HS-5 (cell line): Measurements from ENCODE around the gene PKP4.

Experiments
- DNase-seq: peaks from one replicate; pipeline ENCODE4 v3.0.0-alpha.2; 2012; ENCODE audit warnings: low read depth

The PKP4 gene

DNA sequence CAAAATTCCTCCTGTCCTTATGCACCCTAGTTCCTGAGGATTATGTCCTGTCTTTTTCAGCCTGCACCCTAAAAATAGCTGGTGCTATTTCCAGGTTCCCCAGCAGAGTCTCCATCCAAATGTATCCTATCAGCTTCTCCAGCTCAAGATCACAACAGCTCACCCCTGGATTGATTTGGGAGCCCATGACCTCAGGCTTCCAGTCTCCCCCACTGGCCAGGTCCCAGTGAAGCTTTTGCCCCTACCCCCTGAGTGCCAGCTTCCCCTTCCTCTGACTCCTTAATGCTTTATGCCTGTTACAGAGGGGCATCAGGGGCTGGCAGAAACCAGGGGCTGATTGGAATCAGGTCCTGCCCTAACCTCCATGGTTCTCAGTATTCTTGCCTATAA, 261.4 kb downstream of the PKP4 start:
- no peak for DNase-seq

DNA sequence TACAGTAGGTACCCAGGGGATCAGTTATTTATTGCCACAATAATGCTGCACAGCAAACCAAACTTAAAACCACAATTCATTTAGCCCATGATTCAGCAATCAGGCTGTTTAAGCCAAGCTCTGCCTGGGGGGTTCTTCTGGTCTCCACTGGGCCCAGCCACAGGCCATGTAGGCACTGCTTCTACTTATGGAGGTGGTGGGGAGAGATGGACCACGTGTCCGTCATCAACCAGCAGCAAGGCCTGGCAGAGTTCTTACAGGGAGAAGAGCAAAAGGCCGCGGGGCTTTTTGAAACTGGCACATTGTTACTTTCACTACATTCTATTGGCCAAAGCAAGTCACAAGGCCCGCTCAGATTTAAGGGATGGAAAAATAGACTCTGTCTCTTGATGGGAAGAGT, 262.1 kb downstream of the PKP4 start:
- no peak for DNase-seq

DNA sequence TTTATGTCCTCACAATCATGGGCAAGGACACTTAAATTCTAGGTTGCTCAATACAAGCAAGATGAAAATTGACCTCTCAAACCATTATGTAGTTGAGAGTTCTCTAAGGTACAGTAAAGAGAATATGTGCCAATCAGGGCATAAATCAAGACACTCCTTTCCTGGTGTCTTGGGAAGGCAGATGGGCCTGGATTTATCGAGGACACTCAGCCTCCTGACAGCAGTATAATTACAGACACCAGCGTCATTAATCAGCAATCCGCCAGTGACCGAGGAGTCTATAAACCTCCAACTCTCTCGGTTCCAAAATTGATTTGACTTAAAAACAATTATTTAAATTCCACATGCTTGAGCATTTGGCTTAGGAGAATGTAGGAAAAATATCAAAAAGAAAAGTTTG, 262.7 kb downstream of the PKP4 start:
- no peak for DNase-seq

DNA sequence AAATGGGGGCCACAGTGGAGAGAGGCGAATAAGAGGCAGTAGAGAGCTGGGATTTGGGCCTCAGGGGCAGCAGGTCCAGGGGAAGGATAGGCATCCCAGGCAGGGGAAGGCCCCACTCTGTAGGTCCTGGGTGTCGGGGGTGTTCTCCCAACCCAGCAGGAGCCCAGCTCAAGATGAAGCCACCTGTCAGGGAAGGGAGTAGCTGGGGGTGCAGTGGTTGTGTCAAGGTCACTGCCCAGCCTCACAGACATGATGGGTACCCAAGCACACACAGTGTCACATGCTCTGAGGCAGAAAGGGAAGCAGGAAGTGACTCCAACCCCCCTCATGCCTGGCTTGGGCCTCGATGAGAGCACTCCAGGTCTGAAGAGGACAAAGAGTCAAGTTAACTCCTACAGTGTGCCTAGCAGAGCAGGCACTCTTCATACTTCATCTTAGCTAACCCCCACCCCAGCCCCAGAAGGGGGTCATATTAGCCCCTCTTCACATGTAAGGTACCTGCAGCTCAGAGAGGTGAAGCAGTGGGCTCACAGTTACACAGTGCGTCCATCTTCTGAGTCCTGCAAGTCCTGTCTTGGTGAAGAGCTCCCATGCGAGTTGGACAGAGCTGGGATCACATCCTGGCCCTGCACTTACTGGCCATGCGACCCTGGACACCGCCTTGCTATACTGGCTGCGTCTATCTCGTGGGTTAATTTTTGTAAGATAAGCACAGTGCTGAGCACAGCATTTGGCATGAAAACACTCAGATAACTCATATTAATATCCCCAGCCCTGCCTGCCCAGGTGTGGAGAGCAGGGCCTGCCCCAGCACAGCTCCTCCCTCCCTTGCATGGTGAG, 265.7 kb downstream of the PKP4 start:
- DNase-seq = no peak

DNA sequence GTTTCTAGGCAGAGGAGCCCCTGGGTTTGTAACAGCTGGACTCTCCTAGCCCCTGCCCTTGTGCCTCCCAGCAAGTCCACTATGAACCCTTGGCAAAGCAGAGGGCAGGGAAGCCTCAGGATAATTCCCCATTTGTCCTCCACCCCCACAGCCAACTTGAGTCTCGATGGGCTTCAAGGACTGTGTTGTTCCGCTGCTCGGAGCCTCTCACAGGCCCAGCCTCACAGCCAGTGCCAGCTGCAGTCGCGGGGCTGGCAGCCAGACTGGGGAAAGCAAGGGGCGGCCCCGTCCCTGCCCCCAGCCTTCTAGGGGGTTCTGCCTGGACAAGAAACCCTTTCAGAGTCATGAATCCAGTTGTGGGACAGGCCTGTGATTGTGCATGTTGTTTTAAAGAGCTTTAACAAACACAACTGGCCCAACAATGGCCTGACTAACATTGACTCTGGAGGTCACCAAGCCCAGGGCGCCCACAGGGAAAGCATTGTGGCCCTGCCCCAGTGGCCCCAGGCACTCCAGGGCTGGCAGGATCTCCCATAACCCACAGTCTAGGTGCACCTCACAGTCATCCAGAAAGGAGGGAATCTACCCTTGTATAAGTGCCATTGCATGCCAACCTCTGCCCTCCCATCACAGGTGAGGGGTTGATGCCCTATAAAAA, 266.6 kb downstream of the PKP4 start:
- no peak for DNase-seq

DNA sequence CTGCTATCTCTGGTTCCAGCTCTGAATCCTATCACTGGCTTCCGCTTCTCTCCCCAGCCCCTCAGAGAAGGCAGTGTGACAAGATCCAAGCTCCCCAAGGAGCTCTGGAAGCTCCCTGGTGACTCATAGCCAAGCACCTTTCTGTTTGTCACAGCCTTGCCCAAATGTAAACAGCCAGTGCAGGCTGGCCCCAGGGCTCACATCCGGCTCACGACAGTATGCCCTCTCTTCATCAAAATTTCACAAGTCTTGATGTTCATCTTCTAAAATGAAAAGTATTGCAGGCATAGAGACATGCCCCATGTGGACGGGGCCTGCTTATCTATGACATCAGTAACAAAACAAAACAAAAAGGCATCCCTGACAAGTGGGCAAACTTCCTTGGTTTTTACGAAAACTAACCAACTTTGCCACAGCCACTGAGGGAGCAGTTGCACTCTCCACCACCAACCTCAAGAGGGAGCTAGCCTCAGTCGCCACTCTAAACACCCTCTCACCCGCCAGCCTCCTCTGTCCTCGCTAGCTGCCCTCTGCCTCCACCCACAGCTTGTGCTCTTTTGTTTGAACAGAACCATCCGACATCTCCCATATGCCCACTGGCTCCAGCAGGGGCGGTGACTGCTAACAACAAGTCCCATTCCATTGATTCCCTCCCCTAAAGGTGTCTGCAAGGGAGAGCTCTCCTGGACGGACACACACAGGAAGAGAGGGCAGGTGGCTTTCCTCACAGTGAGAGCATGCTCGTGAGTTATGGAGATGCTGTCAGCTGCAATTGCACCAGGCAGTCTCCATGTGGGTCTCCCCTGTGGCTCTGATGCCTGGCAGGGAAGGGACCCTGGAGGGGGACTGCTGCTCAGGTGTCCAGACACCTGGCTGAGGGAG, 267.4 kb downstream of the PKP4 start:
- no peak for DNase-seq

DNA sequence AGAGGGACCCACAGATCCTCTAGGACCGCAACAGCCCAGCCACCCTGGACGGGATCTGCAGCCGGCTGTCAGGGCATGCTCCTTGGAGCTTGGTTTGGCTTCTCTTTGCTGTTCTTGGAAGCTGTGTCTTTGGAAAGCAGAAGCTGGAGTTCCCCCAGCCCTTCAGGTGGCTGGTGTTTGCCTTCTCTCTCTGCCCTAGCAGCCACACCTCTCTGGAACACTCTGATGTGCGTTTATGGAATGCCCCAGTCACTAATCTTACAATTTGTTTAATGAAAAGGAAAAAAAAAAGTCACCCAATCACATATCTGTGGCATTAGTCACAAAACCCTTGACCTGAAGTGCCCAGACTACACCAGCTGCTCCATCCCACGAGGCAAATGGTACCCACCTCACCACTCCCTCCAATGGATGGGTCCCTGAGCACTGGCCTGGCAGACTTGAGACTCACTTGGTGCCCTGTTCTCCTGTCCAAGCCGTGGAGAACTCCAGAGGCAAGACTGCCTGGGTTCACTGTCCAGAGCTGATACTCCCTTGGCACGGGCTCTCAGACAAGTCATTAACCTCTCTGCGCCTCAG, 268.1 kb downstream of the PKP4 start:
- DNase-seq = peak; percentile 20

DNA sequence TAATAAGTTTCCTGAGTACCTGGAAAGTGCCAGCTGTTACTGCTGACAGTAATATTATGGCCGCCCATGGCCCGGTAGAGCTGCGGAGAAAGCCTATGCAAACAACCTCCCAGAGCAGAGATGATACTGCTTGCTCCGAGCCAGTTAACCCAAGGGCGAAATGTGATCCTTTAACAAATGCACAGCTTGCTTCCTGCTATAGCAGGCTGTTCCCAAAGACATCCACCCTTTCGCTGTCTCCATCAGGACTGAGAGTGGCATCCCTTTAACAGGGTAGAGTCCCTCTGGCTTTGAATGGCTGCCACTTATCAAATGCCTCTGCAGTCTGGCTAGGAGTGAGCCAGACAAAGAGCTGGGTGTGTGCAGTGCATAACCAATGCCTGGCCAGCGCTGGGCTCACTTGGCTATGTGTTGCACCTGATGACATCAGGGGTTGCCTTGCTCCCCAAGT, 268.7 kb downstream of the PKP4 start:
- DNase-seq = no peak

DNA sequence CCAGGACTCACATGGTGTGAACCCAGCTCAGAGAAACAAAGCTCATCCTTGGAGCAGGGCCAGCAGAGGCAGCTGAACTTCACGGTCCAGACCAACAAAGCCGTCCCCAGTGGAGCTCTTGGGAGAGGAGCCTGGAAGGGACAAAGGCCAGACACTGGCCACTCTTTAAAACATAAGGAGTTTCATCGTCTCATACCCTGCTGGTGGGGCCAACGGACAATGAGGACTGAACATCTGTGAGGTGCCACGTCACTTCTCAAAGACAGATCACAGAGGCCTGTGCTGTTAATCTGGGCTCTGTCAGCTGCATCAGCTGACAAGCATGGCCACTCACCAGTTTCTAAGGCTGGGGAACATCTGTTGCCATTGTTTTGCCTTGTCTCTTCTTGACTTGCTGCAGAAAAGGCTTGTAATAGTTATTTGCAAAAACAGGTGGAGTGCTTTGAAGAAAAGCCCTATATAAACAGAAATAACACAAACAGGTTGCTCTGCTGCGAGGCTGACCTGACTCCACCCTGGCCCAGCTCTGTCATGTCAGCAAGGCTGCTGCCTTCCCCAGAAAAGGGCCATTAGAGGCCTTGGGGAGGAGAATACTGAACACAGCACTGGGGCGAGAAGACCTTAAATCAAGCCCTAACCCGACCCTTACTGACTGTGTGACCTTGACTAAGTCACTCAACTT, 270.3 kb downstream of the PKP4 start:
- DNase-seq = no peak

DNA sequence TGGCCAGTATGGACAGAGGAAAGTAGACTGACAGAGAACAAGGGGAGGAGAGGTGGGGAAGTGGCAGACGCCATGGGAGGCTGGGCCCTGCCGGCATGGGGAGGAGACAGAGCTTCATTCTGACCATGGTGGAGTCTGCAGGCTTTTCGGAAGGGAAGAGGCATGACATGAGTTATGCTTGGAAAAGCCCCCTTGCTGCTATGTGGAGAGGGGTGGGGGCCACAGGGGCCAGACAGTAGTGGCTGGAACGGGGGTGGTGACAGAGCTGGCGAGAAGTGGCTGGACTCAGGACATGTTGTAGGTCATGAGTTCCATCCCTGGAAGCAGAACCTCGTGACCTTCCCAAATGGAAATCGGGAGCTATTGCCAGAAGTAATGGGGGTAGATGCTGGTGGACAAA, 271.7 kb downstream of the PKP4 start:
- DNase-seq = no peak

DNA sequence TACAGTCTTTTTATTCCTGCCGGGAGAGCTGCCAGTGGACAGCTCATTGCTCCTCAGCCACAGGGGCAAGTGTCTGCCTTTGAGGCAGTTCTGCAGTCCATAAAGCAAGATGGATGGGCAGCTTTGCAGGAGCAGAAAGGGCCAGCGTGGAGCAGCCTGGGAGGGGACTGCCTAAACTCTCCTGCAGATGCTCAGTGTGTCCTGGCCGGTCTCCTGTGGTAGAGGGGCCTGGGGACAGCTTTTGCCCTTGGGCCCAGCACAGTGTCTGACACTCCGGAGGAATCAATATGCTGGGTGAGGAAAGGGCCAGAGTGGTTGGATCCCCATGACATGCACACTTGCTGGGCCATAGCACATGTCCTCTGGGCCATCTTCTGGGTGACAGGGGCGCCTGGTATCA, 272.7 kb downstream of the PKP4 start:
- DNase-seq = no peak

DNA sequence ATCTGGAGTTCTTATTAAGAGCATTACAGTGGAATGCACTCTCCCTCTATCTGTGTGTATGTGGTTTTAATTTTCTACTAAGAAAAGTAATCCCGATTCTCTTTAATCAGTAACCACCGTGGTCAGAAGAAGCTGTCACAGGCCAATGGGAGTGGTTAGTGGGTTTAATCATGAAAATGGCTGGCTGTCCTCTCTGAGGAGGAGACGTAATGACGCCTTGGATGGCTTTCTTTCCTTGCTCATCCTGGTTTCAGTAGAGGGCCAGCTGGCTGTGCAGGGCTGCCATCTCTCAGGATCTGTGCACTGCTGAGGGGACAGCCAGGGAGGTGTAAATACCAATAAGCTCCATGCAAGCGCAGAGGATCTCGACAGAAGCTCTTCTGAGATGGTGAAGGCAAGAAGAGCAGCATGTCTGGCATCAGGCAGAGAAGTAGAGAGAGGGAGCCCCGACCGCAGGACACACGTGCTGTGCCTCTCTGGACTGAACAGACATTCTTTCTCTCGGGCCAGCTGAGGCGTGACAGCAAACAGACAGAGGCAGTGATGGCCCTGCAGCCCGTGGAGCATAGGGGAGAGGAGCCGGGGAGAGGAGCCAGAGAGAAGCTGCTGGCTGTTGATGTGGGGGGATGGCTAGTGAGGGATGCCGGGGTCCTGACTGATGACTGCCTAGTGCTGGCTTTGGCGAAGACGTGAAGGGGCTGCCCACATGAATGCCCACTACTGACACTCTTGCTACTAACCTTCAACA, 273.3 kb downstream of the PKP4 start:
- DNase-seq = no peak

DNA sequence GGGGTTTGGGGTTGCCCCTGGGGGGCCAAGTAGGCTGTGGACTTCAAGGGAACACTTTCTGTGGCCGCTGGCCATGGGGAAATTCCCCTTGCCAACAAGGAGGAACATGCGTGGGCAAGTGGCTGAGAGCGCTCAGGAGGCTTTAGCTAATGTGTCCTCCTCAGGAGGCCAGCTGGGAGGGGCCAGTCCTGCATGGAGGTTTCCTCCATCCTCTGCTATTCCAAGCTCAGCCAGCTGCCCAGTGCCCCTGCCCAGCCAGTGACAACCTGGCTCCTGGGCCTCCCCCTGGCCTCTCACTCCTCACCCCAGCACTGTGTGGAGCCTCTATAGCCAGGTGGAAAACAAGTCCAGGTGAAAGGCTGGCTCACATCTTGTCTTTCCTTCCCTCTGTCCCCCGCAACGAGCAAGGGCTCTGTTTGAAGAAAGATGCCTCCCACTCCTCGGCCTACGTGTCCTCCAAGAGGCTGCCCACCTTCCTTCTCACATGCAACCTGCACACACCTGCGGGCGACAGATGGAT, 273.9 kb downstream of the PKP4 start:
- DNase-seq = no peak

DNA sequence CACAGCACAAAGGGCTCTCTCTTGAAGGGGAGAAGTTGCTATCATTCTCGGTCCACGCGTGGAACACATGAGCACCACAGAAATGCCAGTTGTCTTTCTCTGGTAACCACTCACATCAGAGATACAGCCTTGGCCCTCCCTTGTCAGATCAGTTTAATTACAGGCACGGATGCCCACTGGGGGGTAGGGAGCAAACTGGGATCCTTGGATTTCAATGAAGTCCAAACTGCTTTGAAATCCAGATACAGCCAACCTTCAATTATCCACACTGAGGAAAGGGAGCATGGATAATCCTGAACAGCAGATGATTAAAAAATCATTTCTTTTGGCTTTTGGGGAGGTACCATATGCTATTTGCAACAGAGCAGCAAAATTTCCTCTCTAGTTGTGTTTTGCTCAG, 274.6 kb downstream of the PKP4 start:
- no peak for DNase-seq
